ENCODE data around the gene PYGM.

- no peak for TF ChIP-seq CTCF (IDR thresholded peaks at IDR 0.05)
- TF ChIP-seq EP300 (IDR thresholded peaks at IDR 0.05) = no peak
Observed at GRCh38 chr11:64762674-64763525, 3.1 kb upstream of the PYGM start.
